Hepatocyte (in vitro differentiated cells): Measurements from ENCODE around the gene BRIP1. TPM values are rescaled to one million over a fixed set of nuclear protein-coding genes. Genes with fewer than 3 reads are reported as not detected.

Experiments used
- DNase-seq: peaks from one replicate; pipeline ENCODE4 v3.0.0-alpha.2; 2016; ENCODE audit warnings: low spot score
- H2AFZ ChIP-seq: fragments of 200-600 bp; sonication (generic); 2 replicates; pipeline ENCODE4 v1.6.0; 2016; ENCODE audit warnings: antibody characterized with exemption, mild to moderate bottlenecking
- H3K27ac ChIP-seq: fragments of 200-600 bp; sonication (generic); 2 replicates; pipeline ENCODE4 v1.5.1; 2016; ENCODE audit warnings: mild to moderate bottlenecking
- H3K27me3 ChIP-seq: fragments of 200-600 bp; sonication (generic); 2 replicates; pipeline ENCODE4 v1.6.1; 2016
- H3K36me3 ChIP-seq: fragments of 200-600 bp; sonication (generic); replicated peaks from 2 replicates; pipeline ENCODE4 v1.5.1; 2016; ENCODE audit warnings: low read depth; ENCODE audit not compliant: insufficient read depth
- H3K4me1 ChIP-seq: fragments of 200-600 bp; sonication (generic); 2 replicates; pipeline ENCODE4 v1.5.1; 2016; ENCODE audit warnings: mild to moderate bottlenecking, moderate library complexity; ENCODE audit not compliant: insufficient read depth
- H3K4me2 ChIP-seq: fragments of 200-600 bp; sonication (generic); 2 replicates; pipeline ENCODE4 v1.6.0; 2016
- H3K4me3 ChIP-seq: fragments of 200-600 bp; sonication (generic); 2 replicates; pipeline ENCODE4 v1.5.1; 2016; ENCODE audit warnings: mild to moderate bottlenecking
- H3K79me2 ChIP-seq: fragments of 200-600 bp; sonication (generic); 2 replicates; pipeline ENCODE4 v1.6.0; 2017; ENCODE audit warnings: mild to moderate bottlenecking
- H3K9me2 ChIP-seq: fragments of 200-600 bp; sonication (generic); replicated peaks from 2 replicates; pipeline ENCODE4 v1.6.0; 2017; ENCODE audit warnings: mild to moderate bottlenecking; ENCODE audit not compliant: insufficient read depth
- H3K9me3 ChIP-seq: fragments of 200-600 bp; sonication (generic); 2 replicates; pipeline ENCODE4 v1.5.1; 2016; ENCODE audit warnings: low read depth, mild to moderate bottlenecking
- H4K20me1 ChIP-seq: fragments of 200-600 bp; sonication (generic); 2 replicates; pipeline ENCODE4 v1.6.0; 2016; ENCODE audit warnings: mild to moderate bottlenecking; ENCODE audit not compliant: insufficient read depth, poor library complexity, severe bottlenecking
- CTCF ChIP-seq: fragments of 200-600 bp; sonication (generic); IDR thresholded peaks from 2 replicates; pipeline ENCODE4 v1.5.1; 2016; ENCODE audit warnings: antibody characterized with exemption, mild to moderate bottlenecking; ENCODE audit not compliant: poor library complexity
- EZH2 ChIP-seq: fragments of 200-600 bp; sonication (generic); IDR thresholded peaks from 2 replicates; pipeline ENCODE4 v1.6.1; 2016; ENCODE audit warnings: antibody characterized with exemption, mild to moderate bottlenecking, borderline replicate concordance
- EZH2phosphoT487 ChIP-seq: fragments of 200-600 bp; sonication (generic); IDR thresholded peaks from one replicate; pipeline ENCODE4 v1.6.1; 2018; ENCODE audit warnings: antibody characterized with exemption, mild to moderate bottlenecking, low read depth, moderate library complexity; ENCODE audit not compliant: unreplicated experiment, severe bottlenecking
- WGBS: methylation state at CpG from one replicate; pipeline ENCODE4 v1.1.6; 2016; ENCODE audit warnings: low lambda C conversion rate; ENCODE audit errors: missing lambda C conversion rate; 5-methylcytosine and 5-hydroxymethylcytosine counted together
- polyA plus RNA-seq: library from polyadenylated mRNA; unstranded; fragments of >200 nt; fragmentation: Nextera tagmentation; extraction: Ambion mirVana; gene quantifications from 2 replicates; pipeline ENCODE4 v1.2.1, GENCODE V29; 2016
- small RNA-seq: library from RNA; depleted of rRNA; stranded (forward); fragments of <200 nt; gene quantifications from one replicate; pipeline ENCODE3, GENCODE V24; 2014
- total RNA-seq: library from RNA; depleted of rRNA; stranded (reverse); fragments of >200 nt; gene quantifications from 2 replicates; pipeline ENCODE4 v1.2.3, GENCODE V29; 2014

The BRIP1 gene
- total and polyA plus RNA-seq, 2 experiments from 2014 or later, result 0.50 to 4.0 TPM

- H3K27ac ChIP-seq, result no peak overlapping the region
- no peak overlapping the region for H3K4me2 ChIP-seq
- no peaks in the 10 kb centered on the region for H3K4me1 ChIP-seq
- WGBS, result 79% methylated on average over 1 of the region's 1 CpG
- no peak overlapping the region for H2AFZ ChIP-seq
- no peaks in the 10 kb centered on the region for H3K79me2 ChIP-seq
- DNase-seq, result no peak
- no peaks in the 10 kb centered on the region for H3K27me3 ChIP-seq
- no peaks in the 10 kb centered on the region for H3K36me3 ChIP-seq
- no peaks in the 10 kb centered on the region for H3K9me2 ChIP-seq
- no peak overlapping the region for H3K4me3 ChIP-seq
- no peak for TF ChIP-seq EZH2phosphoT487
- TF ChIP-seq EZH2, result no peak
- no peak for TF ChIP-seq CTCF
- no peaks in the 10 kb centered on the region for H4K20me1 ChIP-seq
- H3K9me3 ChIP-seq, result peaks cover 4% of the 10 kb centered on the region
Observed at GRCh38 chr17:61631800-61632199, 231.5 kb downstream of the BRIP1 start.

Small RNA genes within 50 kb of the gene (small RNA-seq; reads per million reads assigned to genes)
- not detected for gene RF00019

Other genes starting within 250 kb of the BRIP1 start
- gene INTS2, start 64.5 kb upstream of the BRIP1 start, total RNA-seq, result 10.0 and 10.9 TPM in 2 replicates
- gene INTS2, start 64.5 kb upstream of the BRIP1 start, polyA plus RNA-seq, result 2.6 and 3.0 TPM in 2 replicates
- 49.7 and 51.2 TPM in 2 replicates for gene MED13, start 201.8 kb upstream of the BRIP1 start, total RNA-seq
- gene MED13, start 201.8 kb upstream of the BRIP1 start, polyA plus RNA-seq, result 4.7 and 6.6 TPM in 2 replicates